Measurements from ENCODE around the gene COL27A1. TPM values are rescaled to one million over a fixed set of nuclear protein-coding genes. Genes with fewer than 3 reads are reported as not detected.

Gene COL27A1
- total and polyA plus RNA-seq, 4 donors: 1.9 to 59.4 (median 45.6) TPM

GRCh38 chr9:114220061-114220541 lies 64.8 kb downstream of the COL27A1 start:
- intact Hi-C loops (cut with DNase I): no loop called here
- 74 to 81% methylated on average over 8 of the region's 8 CpGs for WGBS, 2 donors
- DNase-seq (no peak), ATAC-seq (ENCODE audit: low FRiP score) (no peak)
- Histone ChIP-seq H3K4me3 (ENCODE audit: low read length in 2 of 2) (no peak overlapping the region), H3K36me3 (ENCODE audit: control insufficient read depth in 1 of 2, insufficient read depth in 2 of 2, low read length in 1 of 2) (no peaks in the 10 kb centered on the region), H3K27me3 (ENCODE audit: control insufficient read depth in 1 of 2, insufficient read depth in 2 of 2, low read length in 1 of 2) (no peaks in the 10 kb centered on the region), H3K4me1 (ENCODE audit: control insufficient read depth in 1 of 2, insufficient read depth in 2 of 2, low read length in 2 of 2) (peaks cover 2 to 8% of the 10 kb centered on the region in 2 donors), H3K9me3 (ENCODE audit: control insufficient read depth, low read length) (no peaks in the 10 kb centered on the region), H3K27ac (ENCODE audit: low read depth in 1 of 2, low read length in 2 of 2) (no peak overlapping the region)

- intact Hi-C loops (cut with DNase I): no loop called here
- no peak for ATAC-seq (ENCODE audit: low FRiP score)
Measured at GRCh38 chr9:114221706-114222465, 66.5 kb downstream of the COL27A1 start.

GRCh38 chr9:114223564-114224246 lies 68.4 kb downstream of the COL27A1 start:
- DNase-seq: no peak
- Histone ChIP-seq H3K4me3 (ENCODE audit: low read length in 2 of 2) (no peak overlapping the region), H3K27me3 (ENCODE audit: control insufficient read depth in 1 of 2, insufficient read depth in 2 of 2, low read length in 1 of 2) (no peaks in the 10 kb centered on the region), H3K9me3 (ENCODE audit: control insufficient read depth, low read length) (no peaks in the 10 kb centered on the region), H3K4me1 (ENCODE audit: control insufficient read depth in 1 of 2, insufficient read depth in 2 of 2, low read length in 2 of 2) (no peaks in the 10 kb centered on the region), H3K27ac (ENCODE audit: low read depth in 1 of 2, low read length in 2 of 2) (no peak overlapping the region), H3K36me3 (ENCODE audit: control insufficient read depth in 1 of 2, insufficient read depth in 2 of 2, low read length in 1 of 2) (no peaks in the 10 kb centered on the region)
- no peak for ATAC-seq (ENCODE audit: low FRiP score)
- intact Hi-C loops (cut with DNase I): no loop called here
- WGBS, 2 donors: 50% methylated on average over 4 of the region's 4 CpGs

More at GRCh38 chr9:114221706-114222465, 66.5 kb downstream of the COL27A1 start:
- Histone ChIP-seq H3K27me3 (ENCODE audit: control insufficient read depth in 1 of 2, insufficient read depth in 2 of 2, low read length in 1 of 2) (no peaks in the 10 kb centered on the region), H3K27ac (ENCODE audit: low read depth in 1 of 2, low read length in 2 of 2) (no peak overlapping the region), H3K9me3 (ENCODE audit: control insufficient read depth, low read length) (no peaks in the 10 kb centered on the region), H3K4me3 (ENCODE audit: low read length in 2 of 2) (no peak overlapping the region), H3K4me1 (ENCODE audit: control insufficient read depth in 1 of 2, insufficient read depth in 2 of 2, low read length in 2 of 2) (no peaks in the 10 kb centered on the region), H3K36me3 (ENCODE audit: control insufficient read depth in 1 of 2, insufficient read depth in 2 of 2, low read length in 1 of 2) (no peaks in the 10 kb centered on the region)
- WGBS, 2 donors: 88 to 89% methylated on average over 10 of the region's 10 CpGs
- no peak for DNase-seq

GRCh38 chr9:114224247-114224610 lies 68.9 kb downstream of the COL27A1 start:
- Histone ChIP-seq H3K27me3 (ENCODE audit: control insufficient read depth in 1 of 2, insufficient read depth in 2 of 2, low read length in 1 of 2) (no peaks in the 10 kb centered on the region), H3K36me3 (ENCODE audit: control insufficient read depth in 1 of 2, insufficient read depth in 2 of 2, low read length in 1 of 2) (no peaks in the 10 kb centered on the region), H3K4me3 (ENCODE audit: low read length in 2 of 2) (no peak overlapping the region), H3K27ac (ENCODE audit: low read depth in 1 of 2, low read length in 2 of 2) (no peak overlapping the region), H3K9me3 (ENCODE audit: control insufficient read depth, low read length) (no peaks in the 10 kb centered on the region), H3K4me1 (ENCODE audit: control insufficient read depth in 1 of 2, insufficient read depth in 2 of 2, low read length in 2 of 2) (no peaks in the 10 kb centered on the region)
- intact Hi-C loops (cut with DNase I): no loop called here
- no peak for DNase-seq
- 20 to 24% methylated on average over 3 of the region's 3 CpGs for WGBS, 2 donors
- ATAC-seq (ENCODE audit: low FRiP score): no peak

GRCh38 chr9:114225561-114226212 lies 70.3 kb downstream of the COL27A1 start:
- DNase-seq (no peak), ATAC-seq (ENCODE audit: low FRiP score) (no peak)
- Histone ChIP-seq H3K36me3 (ENCODE audit: control insufficient read depth in 1 of 2, insufficient read depth in 2 of 2, low read length in 1 of 2) (no peaks in the 10 kb centered on the region), H3K27me3 (ENCODE audit: control insufficient read depth in 1 of 2, insufficient read depth in 2 of 2, low read length in 1 of 2) (no peaks in the 10 kb centered on the region), H3K27ac (ENCODE audit: low read depth in 1 of 2, low read length in 2 of 2) (no peak overlapping the region), H3K9me3 (ENCODE audit: control insufficient read depth, low read length) (no peaks in the 10 kb centered on the region), H3K4me3 (ENCODE audit: low read length in 2 of 2) (no peak overlapping the region), H3K4me1 (ENCODE audit: control insufficient read depth in 1 of 2, insufficient read depth in 2 of 2, low read length in 2 of 2) (peaks cover 0 to 3% of the 10 kb centered on the region in 2 donors)
- 23 to 25% methylated on average over 11 of the region's 11 CpGs for WGBS, 2 donors
- intact Hi-C loops (cut with DNase I): no loop called here

- H3K36me3 ChIP-seq (ENCODE audit: control insufficient read depth in 1 of 2, insufficient read depth in 2 of 2, low read length in 1 of 2): no peaks in the 10 kb centered on the region
- DNase-seq: no peak
- peaks cover 0 to 3% of the 10 kb centered on the region in 2 donors for H3K4me1 ChIP-seq (ENCODE audit: control insufficient read depth in 1 of 2, insufficient read depth in 2 of 2, low read length in 2 of 2)
- ATAC-seq (ENCODE audit: low FRiP score): no peak
- no peak overlapping the region for H3K4me3 ChIP-seq (ENCODE audit: low read length in 2 of 2)
- no peaks in the 10 kb centered on the region for H3K9me3 ChIP-seq (ENCODE audit: control insufficient read depth, low read length)
- 76 to 80% methylated on average over 10 of the region's 10 CpGs for WGBS, 2 donors
- intact Hi-C loops (cut with DNase I): no loop called here
- no peak overlapping the region for H3K27ac ChIP-seq (ENCODE audit: low read depth in 1 of 2, low read length in 2 of 2)
- no peaks in the 10 kb centered on the region for H3K27me3 ChIP-seq (ENCODE audit: control insufficient read depth in 1 of 2, insufficient read depth in 2 of 2, low read length in 1 of 2)
Measured at GRCh38 chr9:114226246-114227055, 71.1 kb downstream of the COL27A1 start.

- DNase-seq: no peak
- Histone ChIP-seq H3K4me1 (ENCODE audit: control insufficient read depth in 1 of 2, insufficient read depth in 2 of 2, low read length in 2 of 2) (peaks cover 0 to 3% of the 10 kb centered on the region in 2 donors), H3K27ac (ENCODE audit: low read depth in 1 of 2, low read length in 2 of 2) (no peak overlapping the region), H3K27me3 (ENCODE audit: control insufficient read depth in 1 of 2, insufficient read depth in 2 of 2, low read length in 1 of 2) (no peaks in the 10 kb centered on the region), H3K36me3 (ENCODE audit: control insufficient read depth in 1 of 2, insufficient read depth in 2 of 2, low read length in 1 of 2) (no peaks in the 10 kb centered on the region), H3K9me3 (ENCODE audit: control insufficient read depth, low read length) (no peaks in the 10 kb centered on the region), H3K4me3 (ENCODE audit: low read length in 2 of 2) (no peak overlapping the region)
- 20 to 22% methylated on average over 16 of the region's 16 CpGs for WGBS, 2 donors
- ATAC-seq (ENCODE audit: low FRiP score): no peak
- intact Hi-C loops (cut with DNase I): no loop called here
Measured at GRCh38 chr9:114227288-114228015, 72.1 kb downstream of the COL27A1 start.
